Ovary (tissue), 9 donors: Measurements from ENCODE around the gene IL1R2. TPM values are rescaled to one million over a fixed set of nuclear protein-coding genes. Genes with fewer than 3 reads are reported as not detected.
"Not testable (repeated sequence)": the region's sequence is repeated elsewhere in the genome, so short reads cannot be mapped to it uniquely, and the experiment has no call there.

Source experiments
- DNase-seq, 5 donors: peaks; one replicate each; pipeline ENCODE4 v3.0.0-alpha.2; 2019 to 2020
- H3K27ac ChIP-seq, 2 donors: fragments of 200-600 bp; one replicate each; pipeline versions ENCODE4 v1.5.1 to v1.8.0; 2019 to 2022
- H3K27me3 ChIP-seq: fragments of 200-600 bp; one replicate; pipeline ENCODE4 v1.8.0; 2022
- H3K36me3 ChIP-seq: fragments of 200-600 bp; sonication (generic); one replicate; pipeline ENCODE4 v1.5.1; 2019
- H3K4me1 ChIP-seq: one replicate; pipeline ENCODE4 v1.8.1; 2013; ENCODE audit warnings: mild to moderate bottlenecking, moderate library complexity; ENCODE audit not compliant: insufficient read depth
- H3K4me3 ChIP-seq: fragments of 200-600 bp; sonication (generic); one replicate; pipeline ENCODE4 v1.5.1; 2017
- H3K9me3 ChIP-seq, 2 donors: fragments of 200-600 bp in 1 of 2; sonication (generic) in 1 of 2; one replicate each; pipeline versions ENCODE4 v1.5.1 to v1.8.1; 2013 to 2019; ENCODE audit warnings: mild to moderate bottlenecking in 1 of 2, moderate library complexity in 1 of 2
- EP300 ChIP-seq: sonication (generic); formaldehyde crosslinking; IDR thresholded peaks from one replicate; pipeline ENCODE4 v1.6.1; 2017; ENCODE audit warnings: antibody characterized with exemption
- POLR2A ChIP-seq: fragments of 450-650 bp; IDR thresholded peaks from one replicate; pipeline ENCODE4 v1.6.1; 2017; ENCODE audit warnings: antibody characterized with exemption, mild to moderate bottlenecking, moderate library complexity
- WGBS, 3 donors: extraction: QIAGEN DNeasy Blood & Tissue Kit in 1 of 3; methylation state at CpG; one replicate each; pipeline versions ENCODE4 v1.1.5 to v1.1.7; 2013 to 2017; 5-methylcytosine and 5-hydroxymethylcytosine counted together
- intact Hi-C, 4 donors: fragments of 100-400 bp; cut with DNase I; formaldehyde crosslinking; loops; one replicate each; pipeline versions ENCODE4 v1.11.0 to v1.15.1; 2022 to 2023
- polyA plus RNA-seq, 2 donors: library from polyadenylated mRNA; stranded (reverse); fragments of 200-250 nt in 1 of 2; fragments of 350-450 nt in 1 of 2; fragmentation: Illumina TruSeq in 1 of 2; extraction: RNeasy Lipid Tissue Mini Kit (QIAGEN cat#74804) in 1 of 2; gene quantifications; one replicate each; pipeline ENCODE4 v1.2.3, GENCODE V29; 2013 to 2014
- total RNA-seq, 7 donors: library from RNA; depleted of rRNA in 2 of 7; stranded (reverse); fragments of >200 nt in 2 of 7; fragmentation: NEBNext Ultra II Directional in 3 of 7; extraction: Animal tissue kit (Norgen Biotek cat#: 25700) in 3 of 7; gene quantifications; one replicate each; pipeline versions ENCODE4 v1.1.0 to v1.2.4, GENCODE V29; 2016 to 2023
- TF ChIP-seq, protein P1 (sequence below), 3 donors: fragments of 450-650 bp in 2 of 3; fragments of 200-600 bp in 1 of 3; IDR thresholded peaks; one replicate each; pipeline versions ENCODE4 v1.5.1 to v1.8.0; 2016 to 2022; ENCODE audit warnings: antibody characterized with exemption in 3 of 3, mild to moderate bottlenecking in 1 of 3
- donor health status: DM: no; HTN: no; CAD: no; lungs with moderate emphysema.
- donor health status: DM: no; HTN: no; CAD: no.
- donor health status: Bipolar disorder and iron deficiency.
- donor health status: DM: yes; HTN: yes; CAD: no.
- donor health status: DM: no; HTN: no; CAD: no.
- donor health status: DM: yes; HTN: yes; CAD: no.

IL1R2 gene
- total and polyA plus RNA-seq, 9 donors, result 0.15 to 8.7 (median 1.1) TPM

DNA sequence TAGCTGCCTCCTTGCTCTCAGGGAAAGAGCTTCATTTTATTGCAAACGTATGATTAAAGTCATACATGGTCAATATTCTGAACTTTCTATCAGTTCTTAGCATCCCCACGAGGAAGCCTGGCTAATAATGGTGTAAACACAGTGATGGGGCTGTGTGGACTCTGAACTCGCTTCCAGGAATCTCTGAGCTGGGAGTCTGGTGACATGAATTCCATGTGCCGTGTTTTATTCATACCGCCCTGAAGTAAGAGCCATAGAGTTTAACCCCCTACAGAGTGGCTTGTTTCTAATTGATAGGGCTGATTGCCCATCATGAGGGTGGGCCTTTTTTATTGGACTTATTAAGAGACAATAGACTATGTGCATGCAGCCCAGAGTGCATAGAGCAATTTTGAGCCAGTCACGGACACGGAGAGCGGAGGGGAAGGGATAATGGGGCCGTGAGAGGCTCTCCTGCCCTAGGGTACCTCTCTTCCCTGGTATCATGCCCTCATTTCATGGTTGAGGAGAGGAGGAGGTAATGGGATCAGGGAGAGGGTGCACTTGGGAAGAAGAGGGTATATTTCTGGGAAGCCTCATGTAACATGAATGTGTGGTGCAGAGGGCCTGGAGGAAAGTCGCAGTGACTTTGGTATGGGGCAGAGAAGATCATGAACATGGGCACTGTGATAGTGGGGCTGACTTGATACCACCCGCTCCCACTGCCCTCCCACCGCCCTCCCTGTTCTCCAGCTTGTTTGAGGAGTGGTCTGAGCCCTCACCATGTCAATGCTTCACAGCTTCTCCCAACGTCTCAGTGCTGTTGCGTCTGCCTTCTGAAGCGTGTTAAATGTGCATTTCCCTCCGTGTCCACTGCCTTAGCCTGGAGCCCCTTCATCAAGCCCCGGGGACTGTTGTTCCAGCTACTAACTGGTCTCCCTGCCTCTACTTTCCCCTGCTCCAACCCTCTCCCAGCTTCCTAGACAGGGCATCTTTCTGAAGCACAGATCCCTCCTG, 73.2 kb downstream of the IL1R2 start:
- Histone ChIP-seq H3K4me1 (peaks cover 24% of the 10 kb centered on the region), H3K27ac (peak overlapping the region in 1 of 2 donors; percentile 0), H3K27me3 (no peaks in the 10 kb centered on the region), H3K4me3 (no peak overlapping the region), H3K9me3 (no peaks in the 10 kb centered on the region), H3K36me3 (no peaks in the 10 kb centered on the region)
- intact Hi-C loops, result no loop called here
- no peak for DNase-seq
- 64 to 67% (median 66%) methylated on average over 17 of the region's 17 CpGs for WGBS, 3 donors
- no peak for TF ChIP-seq POLR2A
- no peak for TF ChIP-seq EP300
- TF ChIP-seq, protein P1, sequence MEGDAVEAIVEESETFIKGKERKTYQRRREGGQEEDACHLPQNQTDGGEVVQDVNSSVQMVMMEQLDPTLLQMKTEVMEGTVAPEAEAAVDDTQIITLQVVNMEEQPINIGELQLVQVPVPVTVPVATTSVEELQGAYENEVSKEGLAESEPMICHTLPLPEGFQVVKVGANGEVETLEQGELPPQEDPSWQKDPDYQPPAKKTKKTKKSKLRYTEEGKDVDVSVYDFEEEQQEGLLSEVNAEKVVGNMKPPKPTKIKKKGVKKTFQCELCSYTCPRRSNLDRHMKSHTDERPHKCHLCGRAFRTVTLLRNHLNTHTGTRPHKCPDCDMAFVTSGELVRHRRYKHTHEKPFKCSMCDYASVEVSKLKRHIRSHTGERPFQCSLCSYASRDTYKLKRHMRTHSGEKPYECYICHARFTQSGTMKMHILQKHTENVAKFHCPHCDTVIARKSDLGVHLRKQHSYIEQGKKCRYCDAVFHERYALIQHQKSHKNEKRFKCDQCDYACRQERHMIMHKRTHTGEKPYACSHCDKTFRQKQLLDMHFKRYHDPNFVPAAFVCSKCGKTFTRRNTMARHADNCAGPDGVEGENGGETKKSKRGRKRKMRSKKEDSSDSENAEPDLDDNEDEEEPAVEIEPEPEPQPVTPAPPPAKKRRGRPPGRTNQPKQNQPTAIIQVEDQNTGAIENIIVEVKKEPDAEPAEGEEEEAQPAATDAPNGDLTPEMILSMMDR (IDR thresholded peaks at IDR 0.05), result no peak

DNA sequence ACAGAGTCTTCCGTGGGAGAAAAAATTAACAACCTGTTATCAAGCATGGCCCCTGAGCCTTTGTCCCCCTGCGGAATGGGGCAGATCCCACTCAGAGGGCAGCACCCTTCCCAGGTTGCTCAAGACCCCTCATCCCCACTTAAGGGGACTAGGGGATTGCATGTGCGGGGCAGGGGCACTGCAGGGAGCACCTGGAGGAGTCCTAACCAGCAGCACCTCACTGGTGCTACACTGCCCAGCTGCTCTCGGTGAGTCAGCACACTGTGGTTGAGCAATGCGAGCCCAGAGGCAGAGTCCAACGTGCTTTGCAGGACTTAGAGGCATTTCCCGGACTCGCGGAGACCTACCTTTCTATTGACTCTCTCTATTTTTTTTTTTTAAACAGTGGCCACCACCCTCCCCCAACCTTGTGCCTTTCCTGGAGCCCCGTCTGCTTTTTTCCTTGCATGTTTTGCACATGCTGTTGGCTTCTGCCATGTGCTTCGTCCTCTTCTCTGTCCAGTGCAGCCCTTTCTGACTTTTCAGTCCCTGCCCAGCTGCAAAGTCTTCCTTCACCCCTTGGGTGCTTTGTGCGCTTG, 74.0 kb downstream of the IL1R2 start:
- Histone ChIP-seq H3K27ac (no peak overlapping the region), H3K4me3 (no peak overlapping the region), H3K4me1 (peaks cover 26% of the 10 kb centered on the region), H3K27me3 (no peaks in the 10 kb centered on the region), H3K36me3 (no peaks in the 10 kb centered on the region), H3K9me3 (no peaks in the 10 kb centered on the region)
- TF ChIP-seq, protein P1 (IDR thresholded peaks at IDR 0.05), result no peak
- TF ChIP-seq EP300 (no peak), POLR2A (no peak)
- WGBS, 3 donors, result 87 to 89% (median 89%) methylated on average over 12 of the region's 12 CpGs
- intact Hi-C loops, result no loop called here
- DNase-seq, result no peak

DNA sequence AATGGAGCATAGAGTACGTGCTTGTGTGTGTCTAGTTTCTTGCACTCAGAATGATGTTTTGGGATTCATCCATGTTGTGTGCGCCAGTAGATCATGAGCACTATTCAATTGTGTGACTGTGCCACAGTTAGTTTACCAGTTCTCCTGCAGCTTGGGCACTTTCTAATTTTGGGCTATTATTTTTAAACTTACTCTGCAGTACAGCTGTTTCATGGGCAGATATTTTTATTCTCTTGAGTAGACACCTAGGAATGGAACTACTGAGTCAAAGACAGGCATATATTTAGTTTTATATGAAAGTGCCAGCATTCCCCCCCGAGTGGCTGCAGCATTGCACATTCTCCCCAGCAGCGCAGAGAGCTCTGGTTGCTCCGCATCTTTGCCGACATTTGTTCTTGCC, 74.8 kb downstream of the IL1R2 start:
- H3K27me3 ChIP-seq, result no peaks in the 10 kb centered on the region
- H3K4me3 ChIP-seq, result no peak overlapping the region
- H3K36me3 ChIP-seq, result no peaks in the 10 kb centered on the region
- H3K9me3 ChIP-seq, result no peaks in the 10 kb centered on the region
- no peak for TF ChIP-seq POLR2A
- TF ChIP-seq EP300, result no peak
- TF ChIP-seq, protein P1 (IDR thresholded peaks at IDR 0.05), result no peak
- no peak for DNase-seq
- no peak overlapping the region for H3K27ac ChIP-seq
- 47 to 70% (median 69%) methylated on average over 6 of the region's 6 CpGs for WGBS, 3 donors
- peaks cover 26% of the 10 kb centered on the region for H3K4me1 ChIP-seq
- intact Hi-C loops, result no loop called here

DNA sequence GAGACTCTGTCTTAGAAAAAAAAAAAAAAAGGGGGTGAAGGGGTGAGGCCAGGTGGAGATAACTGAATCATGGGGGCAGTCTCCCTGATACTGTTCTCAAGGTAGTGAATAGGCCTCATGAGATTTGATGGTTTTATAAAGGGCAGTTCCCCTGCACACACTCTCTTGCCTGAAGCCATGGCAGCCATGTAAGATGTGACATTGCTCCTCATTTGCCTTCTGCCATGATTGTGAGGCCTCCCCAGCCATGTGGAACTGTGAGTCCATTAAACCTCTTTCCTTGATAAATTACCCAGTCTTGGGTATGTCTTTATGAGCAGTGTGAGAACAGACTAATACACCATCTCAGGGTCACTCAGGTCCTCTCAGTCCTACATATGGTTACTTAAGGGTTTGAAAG, 76.4 kb downstream of the IL1R2 start:
- H3K27ac ChIP-seq, H3K27me3 ChIP-seq, intact Hi-C loops, H3K9me3 ChIP-seq, H3K36me3 ChIP-seq, DNase-seq, H3K4me3 ChIP-seq: not testable (repeated sequence)
- peaks cover 25% of the 10 kb centered on the region for H3K4me1 ChIP-seq
